Right cardiac atrium (tissue), 5 donors: ENCODE data around the gene ERMARD. TPM values are rescaled to one million over a fixed set of nuclear protein-coding genes. Genes with fewer than 3 reads are reported as not detected.
A peak's percentile ranks its signal among the peaks of the same experiment; 100 is the strongest.

ENCODE experiments used
- ATAC-seq, 2 donors: fragments of 200-7000 bp; cut with Tn5 transposase; one replicate each; pipeline versions ENCODE4 v1.8.0 to v1.9.1; 2020; ENCODE audit warnings: moderate library complexity in 2 of 2, mild to moderate bottlenecking in 1 of 2
- DNase-seq, 3 donors: peaks; one replicate each; pipeline ENCODE4 v3.0.0-alpha.2; 2020
- H3K27ac ChIP-seq: one replicate; pipeline ENCODE4 v1.5.1; 2013; ENCODE audit warnings: mild to moderate bottlenecking, low read length, control low read depth, moderate library complexity
- H3K27me3 ChIP-seq: one replicate; pipeline ENCODE4 v1.6.1; 2013; ENCODE audit not compliant: control insufficient read depth, insufficient read depth
- H3K4me1 ChIP-seq: one replicate; pipeline ENCODE4 v1.6.1; 2013; ENCODE audit warnings: low read length; ENCODE audit not compliant: control insufficient read depth, insufficient read depth
- H3K4me3 ChIP-seq: one replicate; pipeline ENCODE4 v1.5.1; 2013; ENCODE audit warnings: low read length, control low read depth
- H3K9me3 ChIP-seq: one replicate; pipeline ENCODE4 v1.6.1; 2013; ENCODE audit warnings: low read length; ENCODE audit not compliant: control insufficient read depth
- WGBS: extraction: QIAGEN DNeasy Blood & Tissue Kit; methylation state at CpG from one replicate; pipeline ENCODE4 v1.1.7; 2013; 5-methylcytosine and 5-hydroxymethylcytosine counted together
- intact Hi-C, 4 donors: fragments of 100-400 bp; cut with DNase I; formaldehyde crosslinking; loops; one replicate each; pipeline versions ENCODE4 v1.11.0 to v1.14.0; 2022 to 2023
- long read RNA-seq, 4 donors: library from polyadenylated mRNA; unstranded; transcript quantifications; one replicate each; pipeline ENCODE4 v2.0.0, GENCODE V29; 2020 to 2021
- polyA plus RNA-seq: library from polyadenylated mRNA; stranded (reverse); fragments of 200-250 nt; gene quantifications from one replicate; pipeline ENCODE4 v1.2.3, GENCODE V29; 2013
- total RNA-seq, 4 donors: library from RNA; stranded (reverse); fragmentation: NEBNext Ultra II Directional; extraction: Animal tissue kit (Norgen Biotek cat#: 25700); gene quantifications; one replicate each; pipeline ENCODE4 v1.2.1, GENCODE V29; 2021
- donor health status: healthy with polysubstance abuse.
- donor health status: DM: no; HTN: yes; CAD: no.
- donor health status: DM: no; HTN: no; CAD: no.
- donor health status: DM: no; HTN: yes; CAD: no; lungs with severe emphysema.
- donor health status: DM: yes; HTN: yes; CAD: no.

Gene ERMARD
- total RNA-seq = 10 to 100 TPM; 10.3 to 13.2 (median 12.2) TPM
- 11.1 TPM for polyA plus RNA-seq
- long read RNA-seq, donor 1, partial matches to known transcripts = 3 of 13 reads
- long read RNA-seq, donor 1, other reads (novel, unspliced or antisense) = 7 of 13 reads
- long read RNA-seq, donor 2, partial matches to known transcripts = 2 of 10 reads
- long read RNA-seq, donor 2, other reads (novel, unspliced or antisense) = 6 of 10 reads
- long read RNA-seq, donor 3, transcript ERMARD-203 (18 exons, 2,141 nt) = major isoform, 18 of 46 reads
- long read RNA-seq, donor 3, partial matches to known transcripts = 10 of 46 reads
- long read RNA-seq, donor 3, other reads (novel, unspliced or antisense) = 18 of 46 reads
- long read RNA-seq, donor 4, partial matches to known transcripts = 3 of 11 reads
- long read RNA-seq, donor 4, other reads (novel, unspliced or antisense) = 3 of 11 reads

- DNase-seq (peak; percentile 94 to 97 (median 97)), ATAC-seq (peak; percentile 99)
- H3K4me1 ChIP-seq = peaks cover 2% of the 10 kb centered on the region
- H3K27me3 ChIP-seq = no peaks in the 10 kb centered on the region
- H3K27ac ChIP-seq = peak within 1 kb of the TSS; percentile 95
- no peaks in the 10 kb centered on the region for H3K9me3 ChIP-seq
- WGBS = under 1% methylated on average over 90 of the region's 90 CpGs
- intact Hi-C loops = no loop called here
- H3K4me3 ChIP-seq = peak within 1 kb of the TSS; percentile 71
Observed at GRCh38 chr6:169751242-169752073, at the start of gene ERMARD, which contains the start of gene DYNLT2. TSS of gene ERMARD (plus strand) at chr6:169751622. CDS start at chr6:169751658, 36 bp downstream. TSS of gene DYNLT2 (minus strand) at chr6:169751572. CDS start at chr6:169751458, 114 bp downstream.

GRCh38 chr6:169701954-169702839 lies 49.2 kb upstream of the ERMARD start, which contains the start of the genes C6orf120 and WDR27:
TSS of gene C6orf120 (plus strand) at chr6:169702126. CDS start at chr6:169702460, 334 bp downstream.
TSS of gene WDR27 (minus strand) at chr6:169702029. CDS start at chr6:169689005, 13,024 bp downstream.
- peaks cover 3% of the 10 kb centered on the region for H3K4me1 ChIP-seq
- ATAC-seq = peak; percentile 98 to 99
- intact Hi-C loops = no loop called here
- DNase-seq = peak; percentile 98 to 99 (median 99)
- peak within 1 kb of the TSS; percentile 65 for H3K4me3 ChIP-seq
- no peaks in the 10 kb centered on the region for H3K9me3 ChIP-seq
- H3K27me3 ChIP-seq = no peaks in the 10 kb centered on the region
- H3K27ac ChIP-seq = peak within 1 kb of the TSS; percentile 78
- under 1% methylated on average over 92 of the region's 92 CpGs for WGBS

- Histone ChIP-seq H3K27me3 (no peaks in the 10 kb centered on the region), H3K9me3 (no peaks in the 10 kb centered on the region), H3K4me1 (peaks cover 3% of the 10 kb centered on the region), H3K4me3 (peak overlapping the region; percentile 65), H3K27ac (peak overlapping the region; percentile 78)
- 5% methylated on average over 22 of the region's 22 CpGs for WGBS
- no peak for ATAC-seq
- intact Hi-C loops = no loop called here
- DNase-seq = no peak
Observed at GRCh38 chr6:169702840-169703246, 48.6 kb upstream of the ERMARD start.

GRCh38 chr6:169707772-169708171 lies 43.6 kb upstream of the ERMARD start:
- intact Hi-C loops = no loop called here
- H3K27me3 ChIP-seq = no peaks in the 10 kb centered on the region
- ATAC-seq = peak in 1 of 2 donors; percentile 55
- DNase-seq = no peak
- no peak overlapping the region for H3K4me3 ChIP-seq
- 81% methylated on average over 2 of the region's 2 CpGs for WGBS
- H3K4me1 ChIP-seq = no peaks in the 10 kb centered on the region
- no peak overlapping the region for H3K27ac ChIP-seq
- no peaks in the 10 kb centered on the region for H3K9me3 ChIP-seq

GRCh38 chr6:169709293-169709692 lies 42.1 kb upstream of the ERMARD start:
- no peak overlapping the region for H3K27ac ChIP-seq
- no peak for ATAC-seq
- no peak overlapping the region for H3K4me3 ChIP-seq
- no peaks in the 10 kb centered on the region for H3K9me3 ChIP-seq
- DNase-seq = no peak
- no peaks in the 10 kb centered on the region for H3K27me3 ChIP-seq
- intact Hi-C loops = no loop called here
- no peaks in the 10 kb centered on the region for H3K4me1 ChIP-seq

- no peak for DNase-seq
Observed at GRCh38 chr6:169710009-169710408, 41.4 kb upstream of the ERMARD start.

GRCh38 chr6:169714178-169714577 lies 37.2 kb upstream of the ERMARD start:
- WGBS = 93% methylated on average over 2 of the region's 2 CpGs
- Histone ChIP-seq H3K4me1 (no peaks in the 10 kb centered on the region), H3K27ac (no peak overlapping the region), H3K27me3 (no peaks in the 10 kb centered on the region), H3K9me3 (no peaks in the 10 kb centered on the region), H3K4me3 (no peak overlapping the region)
- ATAC-seq (no peak), DNase-seq (no peak)
- intact Hi-C loops = no loop called here

More at GRCh38 chr6:169710009-169710408, 41.4 kb upstream of the ERMARD start:
- Histone ChIP-seq H3K27me3 (no peaks in the 10 kb centered on the region), H3K9me3 (no peaks in the 10 kb centered on the region), H3K27ac (no peak overlapping the region), H3K4me1 (no peaks in the 10 kb centered on the region), H3K4me3 (no peak overlapping the region)
- WGBS = 80% methylated on average over 3 of the region's 3 CpGs
- intact Hi-C loops = no loop called here
- no peak for ATAC-seq

- 93% methylated on average over 9 of the region's 9 CpGs for WGBS
- H3K9me3 ChIP-seq = no peaks in the 10 kb centered on the region
- DNase-seq = no peak
- no peak overlapping the region for H3K27ac ChIP-seq
- H3K4me1 ChIP-seq = no peaks in the 10 kb centered on the region
- no peak overlapping the region for H3K4me3 ChIP-seq
- intact Hi-C loops = no loop called here
- H3K27me3 ChIP-seq = no peaks in the 10 kb centered on the region
- ATAC-seq = no peak
Observed at GRCh38 chr6:169714595-169714994, 36.8 kb upstream of the ERMARD start.

GRCh38 chr6:169719117-169719516 lies 32.3 kb upstream of the ERMARD start:
- no peak for DNase-seq
- intact Hi-C loops = no loop called here
- Histone ChIP-seq H3K27me3 (no peaks in the 10 kb centered on the region), H3K27ac (no peak overlapping the region), H3K4me3 (no peak overlapping the region), H3K9me3 (no peaks in the 10 kb centered on the region), H3K4me1 (no peaks in the 10 kb centered on the region)
- WGBS = 88% methylated on average over 4 of the region's 4 CpGs
- ATAC-seq = no peak

- intact Hi-C loops = no loop called here
- no peak overlapping the region for H3K27ac ChIP-seq
- DNase-seq = no peak
- H3K4me1 ChIP-seq = no peaks in the 10 kb centered on the region
- WGBS = 93% methylated on average over 3 of the region's 3 CpGs
- no peaks in the 10 kb centered on the region for H3K27me3 ChIP-seq
- no peak for ATAC-seq
- no peaks in the 10 kb centered on the region for H3K9me3 ChIP-seq
- H3K4me3 ChIP-seq = no peak overlapping the region
Observed at GRCh38 chr6:169720207-169720855, 31.1 kb upstream of the ERMARD start.
